Tibial nerve (tissue), 4 donors: ENCODE data around the gene CCDC175. TPM values are rescaled to one million over a fixed set of nuclear protein-coding genes. Genes with fewer than 3 reads are reported as not detected.
A peak's percentile ranks its signal among the peaks of the same experiment; 100 is the strongest.

Experiments used
- DNase-seq, 2 donors: peaks; one replicate each; pipeline ENCODE4 v3.0.0-alpha.2; 2019; ENCODE audit warnings: low spot score in 2 of 2
- H3K27ac ChIP-seq, 4 donors: fragments of 200-600 bp; sonication (generic) in 3 of 4; one replicate each; pipeline ENCODE4 v1.5.1; 2017 to 2019; ENCODE audit warnings: mild to moderate bottlenecking in 1 of 4
- H3K27me3 ChIP-seq, 2 donors: fragments of 200-600 bp; sonication (generic) in 1 of 2; one replicate each; pipeline versions ENCODE4 v1.5.1 to v1.6.0; 2017 to 2019
- H3K36me3 ChIP-seq, 3 donors: fragments of 200-600 bp; sonication (generic); one replicate each; pipeline ENCODE4 v1.5.1; 2018 to 2019
- H3K4me1 ChIP-seq, 4 donors: fragments of 200-600 bp; sonication (generic) in 3 of 4; one replicate each; pipeline ENCODE4 v1.5.1; 2017 to 2019
- H3K4me3 ChIP-seq, 4 donors: fragments of 200-600 bp; sonication (generic) in 3 of 4; one replicate each; pipeline ENCODE4 v1.5.1; 2017 to 2019; ENCODE audit warnings: mild to moderate bottlenecking in 1 of 4, moderate library complexity in 1 of 4
- H3K9me3 ChIP-seq, 4 donors: fragments of 200-600 bp; sonication (generic) in 3 of 4; one replicate each; pipeline ENCODE4 v1.5.1; 2017 to 2019
- EP300 ChIP-seq, 2 donors: sonication (generic); formaldehyde crosslinking; IDR thresholded peaks; one replicate each; pipeline ENCODE4 v1.6.1; 2017; ENCODE audit warnings: antibody characterized with exemption in 2 of 2, mild to moderate bottlenecking in 1 of 2
- POLR2A ChIP-seq, 2 donors: fragments of 450-650 bp; IDR thresholded peaks; one replicate each; pipeline ENCODE4 v1.6.1; 2017; ENCODE audit warnings: antibody characterized with exemption in 2 of 2, mild to moderate bottlenecking in 2 of 2, moderate library complexity in 2 of 2
- WGBS, 2 donors: methylation state at CpG; one replicate each; pipeline ENCODE4 v1.1.5; 2018; 5-methylcytosine and 5-hydroxymethylcytosine counted together
- total RNA-seq, 4 donors: library from RNA; depleted of rRNA; stranded (reverse); fragments of >200 nt; gene quantifications; one replicate each; pipeline ENCODE4 v1.1.0, GENCODE V29; 2016
- TF ChIP-seq, protein P1 (sequence below), 5 experiments: fragments of 200-600 bp in 3 of 5; fragments of 450-650 bp in 2 of 5; sonication (generic) in 3 of 5; IDR thresholded peaks; one replicate each; pipeline ENCODE4 v1.5.1; 2016 to 2019; ENCODE audit warnings: antibody characterized with exemption in 5 of 5, mild to moderate bottlenecking in 3 of 5, moderate library complexity in 2 of 5

CCDC175 gene
- total RNA-seq, 4 donors from 2014 or later, result not detected

DNA sequence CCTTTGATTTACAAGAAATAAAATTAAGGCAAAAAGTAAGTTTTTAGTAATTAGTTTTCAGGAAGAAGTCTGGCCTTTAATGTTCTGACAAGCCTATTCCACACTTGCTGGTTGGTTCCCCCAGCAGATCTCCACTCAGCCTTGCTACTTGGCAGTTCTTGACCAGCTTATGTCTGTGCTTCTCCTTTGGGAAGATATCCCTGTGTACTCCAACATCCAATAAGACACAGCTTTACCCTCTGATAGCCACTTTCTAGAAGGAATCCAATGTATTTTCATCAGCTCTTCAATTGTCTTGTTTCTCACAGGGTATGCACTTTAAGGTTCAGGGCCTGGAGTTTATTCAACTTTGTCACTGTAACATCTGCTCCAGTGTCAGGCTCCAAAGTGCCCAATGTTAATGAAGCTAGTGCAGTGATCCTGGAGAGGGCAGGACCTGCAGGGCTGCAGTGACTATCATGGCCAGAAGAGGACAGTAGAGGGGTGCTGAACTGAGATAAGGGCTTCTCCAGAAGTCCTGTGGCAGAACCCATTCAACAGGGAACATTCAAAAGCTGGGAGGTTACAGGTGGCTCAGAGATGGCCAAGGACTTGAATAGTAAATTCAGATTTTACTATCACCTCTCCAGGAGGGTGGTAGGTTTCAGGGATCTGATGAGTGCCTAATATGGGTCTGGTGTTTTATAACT is 69.4 kb downstream of the CCDC175 start:
- Histone ChIP-seq H3K4me3 (no peak overlapping the region), H3K27ac (no peak overlapping the region), H3K36me3 (peaks cover 0 to 5% (median 0%) of the 10 kb centered on the region in 3 donors), H3K27me3 (peaks cover 0 to 3% of the 10 kb centered on the region in 2 donors), H3K4me1 (no peaks in the 10 kb centered on the region), H3K9me3 (no peaks in the 10 kb centered on the region)
- TF ChIP-seq EP300 (IDR thresholded peaks at IDR 0.05) (no peak), POLR2A (IDR thresholded peaks at IDR 0.05) (no peak)
- TF ChIP-seq, protein P1, sequence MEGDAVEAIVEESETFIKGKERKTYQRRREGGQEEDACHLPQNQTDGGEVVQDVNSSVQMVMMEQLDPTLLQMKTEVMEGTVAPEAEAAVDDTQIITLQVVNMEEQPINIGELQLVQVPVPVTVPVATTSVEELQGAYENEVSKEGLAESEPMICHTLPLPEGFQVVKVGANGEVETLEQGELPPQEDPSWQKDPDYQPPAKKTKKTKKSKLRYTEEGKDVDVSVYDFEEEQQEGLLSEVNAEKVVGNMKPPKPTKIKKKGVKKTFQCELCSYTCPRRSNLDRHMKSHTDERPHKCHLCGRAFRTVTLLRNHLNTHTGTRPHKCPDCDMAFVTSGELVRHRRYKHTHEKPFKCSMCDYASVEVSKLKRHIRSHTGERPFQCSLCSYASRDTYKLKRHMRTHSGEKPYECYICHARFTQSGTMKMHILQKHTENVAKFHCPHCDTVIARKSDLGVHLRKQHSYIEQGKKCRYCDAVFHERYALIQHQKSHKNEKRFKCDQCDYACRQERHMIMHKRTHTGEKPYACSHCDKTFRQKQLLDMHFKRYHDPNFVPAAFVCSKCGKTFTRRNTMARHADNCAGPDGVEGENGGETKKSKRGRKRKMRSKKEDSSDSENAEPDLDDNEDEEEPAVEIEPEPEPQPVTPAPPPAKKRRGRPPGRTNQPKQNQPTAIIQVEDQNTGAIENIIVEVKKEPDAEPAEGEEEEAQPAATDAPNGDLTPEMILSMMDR (IDR thresholded peaks at IDR 0.05), result peak; percentile 39 to 61 (median 47)
- DNase-seq, result peak in 1 of 2 donors; percentile 64

DNA sequence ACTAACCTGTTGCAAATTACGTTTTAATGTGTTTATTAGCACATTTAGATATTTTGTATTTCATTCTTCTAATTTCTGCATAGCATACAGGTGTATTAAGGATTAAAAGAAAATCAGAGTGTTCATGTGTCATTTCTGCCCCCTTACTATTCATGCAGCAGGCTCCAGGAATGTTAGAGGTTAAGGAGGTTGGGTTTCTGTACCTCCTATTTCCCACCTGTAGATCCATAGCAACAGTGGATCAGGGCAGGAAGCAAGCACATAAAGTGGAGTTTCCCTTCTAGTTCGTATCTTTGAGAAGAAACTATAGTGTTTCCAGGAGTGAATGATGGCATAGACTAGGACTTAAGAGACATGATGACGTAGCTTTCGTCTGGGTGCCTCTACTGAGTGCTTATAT is 73.4 kb downstream of the CCDC175 start:
- Histone ChIP-seq H3K36me3 (peaks cover 0 to 14% (median 5%) of the 10 kb centered on the region in 3 donors), H3K4me1 (no peaks in the 10 kb centered on the region), H3K27ac (no peak overlapping the region), H3K4me3 (no peak overlapping the region), H3K27me3 (no peaks in the 10 kb centered on the region), H3K9me3 (no peaks in the 10 kb centered on the region)
- DNase-seq, result no peak
- 53 to 69% methylated on average over 4 of the region's 4 CpGs for WGBS, 2 donors
- no peak for TF ChIP-seq POLR2A (IDR thresholded peaks at IDR 0.05)
- TF ChIP-seq EP300 (IDR thresholded peaks at IDR 0.05), result no peak
- TF ChIP-seq, protein P1 (IDR thresholded peaks at IDR 0.05), result no peak

DNA sequence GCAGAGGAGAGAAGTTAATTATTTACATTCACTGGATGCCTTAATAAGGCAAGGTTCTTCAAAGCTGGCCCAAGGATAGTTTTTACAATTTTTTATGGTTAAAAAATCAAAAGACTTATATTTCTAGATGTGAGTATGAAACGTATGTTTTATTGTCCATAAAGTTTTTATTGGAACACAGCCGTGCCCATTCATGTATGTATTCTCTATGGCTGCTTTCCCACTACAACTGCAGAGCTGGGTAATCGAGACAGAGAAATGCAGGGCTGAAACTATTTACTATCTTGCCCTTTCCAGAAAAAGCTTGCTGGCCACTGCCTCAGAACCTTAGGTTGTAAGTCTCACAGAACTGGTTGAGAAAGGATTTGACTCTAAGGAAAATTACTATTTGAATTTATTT is 75.9 kb downstream of the CCDC175 start:
- Histone ChIP-seq H3K4me3 (no peak overlapping the region), H3K36me3 (peaks cover 0 to 24% (median 9%) of the 10 kb centered on the region in 3 donors), H3K4me1 (no peaks in the 10 kb centered on the region), H3K27me3 (no peaks in the 10 kb centered on the region), H3K27ac (no peak overlapping the region), H3K9me3 (no peaks in the 10 kb centered on the region)
- TF ChIP-seq, protein P1 (IDR thresholded peaks at IDR 0.05), result no peak
- TF ChIP-seq POLR2A (IDR thresholded peaks at IDR 0.05), result no peak
- TF ChIP-seq EP300 (IDR thresholded peaks at IDR 0.05), result no peak
- no peak for DNase-seq
- WGBS, 2 donors, result 59 to 63% methylated on average over 3 of the region's 3 CpGs

DNA sequence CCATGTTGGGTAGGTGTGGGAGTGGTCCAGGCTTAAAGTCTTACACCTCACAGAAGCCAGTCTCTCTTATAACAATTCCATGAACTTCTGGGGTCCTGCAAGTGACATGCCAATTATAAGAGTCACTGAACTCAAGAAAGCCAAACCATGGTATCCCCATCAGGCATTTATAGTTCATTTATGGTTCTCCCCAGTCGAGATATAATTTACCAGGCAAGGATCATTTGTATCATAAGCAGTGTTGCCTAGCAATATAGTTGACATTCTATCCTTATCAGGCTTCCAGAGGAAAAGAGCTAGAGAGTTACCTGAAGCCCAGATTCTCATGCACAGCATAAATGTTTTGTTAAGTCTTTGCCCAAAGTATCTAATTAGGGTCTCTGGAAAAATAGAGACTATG is 84.2 kb downstream of the CCDC175 start:
- Histone ChIP-seq H3K27me3 (no peaks in the 10 kb centered on the region), H3K36me3 (peaks cover 0 to 72% (median 6%) of the 10 kb centered on the region in 3 donors), H3K27ac (no peak overlapping the region), H3K9me3 (no peaks in the 10 kb centered on the region), H3K4me1 (peaks cover 0 to 8% (median 2%) of the 10 kb centered on the region in 4 donors), H3K4me3 (no peak overlapping the region)
- WGBS, 2 donors, result 87 to 88% methylated on average over 1 of the region's 1 CpG
- TF ChIP-seq EP300 (IDR thresholded peaks at IDR 0.05) (no peak), POLR2A (IDR thresholded peaks at IDR 0.05) (no peak)
- TF ChIP-seq, protein P1 (IDR thresholded peaks at IDR 0.05), result no peak
- no peak for DNase-seq

- Histone ChIP-seq H3K27ac (no peak overlapping the region), H3K4me3 (no peak overlapping the region), H3K27me3 (no peaks in the 10 kb centered on the region), H3K4me1 (peaks cover 0 to 22% (median 11%) of the 10 kb centered on the region in 4 donors), H3K36me3 (peaks cover 0 to 62% (median 2%) of the 10 kb centered on the region in 3 donors), H3K9me3 (no peaks in the 10 kb centered on the region)
- WGBS, 2 donors, result 88 to 91% methylated on average over 3 of the region's 3 CpGs
- DNase-seq, result no peak
- TF ChIP-seq EP300 (IDR thresholded peaks at IDR 0.05) (no peak), POLR2A (IDR thresholded peaks at IDR 0.05) (no peak)
- TF ChIP-seq, protein P1 (IDR thresholded peaks at IDR 0.05), result no peak
Measured at GRCh38 chr14:59490756-59491155, 85.9 kb downstream of the CCDC175 start.
